ENCODE data around the gene PXT1.

PXT1 gene

DNA sequence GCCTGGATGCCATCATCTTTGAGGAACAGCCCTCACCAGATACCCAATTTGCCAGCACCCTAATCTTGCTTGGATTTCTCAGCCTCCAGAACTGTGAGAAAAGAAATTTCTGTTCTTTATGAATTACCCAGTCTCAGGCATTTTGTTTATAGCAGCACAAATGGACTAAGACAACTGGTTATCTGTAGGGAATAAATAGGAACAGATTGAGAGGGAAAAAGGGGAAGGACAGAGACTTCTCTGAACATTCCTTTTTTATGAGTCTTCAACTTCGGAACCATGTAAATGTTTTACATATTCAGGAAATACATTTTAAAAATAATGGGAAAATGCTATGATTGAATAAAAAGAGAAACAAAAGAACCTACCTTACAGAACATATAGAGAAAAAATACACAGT, 21.0 kb upstream of the PXT1 start (continued):
- TF ChIP-seq, protein P1, sequence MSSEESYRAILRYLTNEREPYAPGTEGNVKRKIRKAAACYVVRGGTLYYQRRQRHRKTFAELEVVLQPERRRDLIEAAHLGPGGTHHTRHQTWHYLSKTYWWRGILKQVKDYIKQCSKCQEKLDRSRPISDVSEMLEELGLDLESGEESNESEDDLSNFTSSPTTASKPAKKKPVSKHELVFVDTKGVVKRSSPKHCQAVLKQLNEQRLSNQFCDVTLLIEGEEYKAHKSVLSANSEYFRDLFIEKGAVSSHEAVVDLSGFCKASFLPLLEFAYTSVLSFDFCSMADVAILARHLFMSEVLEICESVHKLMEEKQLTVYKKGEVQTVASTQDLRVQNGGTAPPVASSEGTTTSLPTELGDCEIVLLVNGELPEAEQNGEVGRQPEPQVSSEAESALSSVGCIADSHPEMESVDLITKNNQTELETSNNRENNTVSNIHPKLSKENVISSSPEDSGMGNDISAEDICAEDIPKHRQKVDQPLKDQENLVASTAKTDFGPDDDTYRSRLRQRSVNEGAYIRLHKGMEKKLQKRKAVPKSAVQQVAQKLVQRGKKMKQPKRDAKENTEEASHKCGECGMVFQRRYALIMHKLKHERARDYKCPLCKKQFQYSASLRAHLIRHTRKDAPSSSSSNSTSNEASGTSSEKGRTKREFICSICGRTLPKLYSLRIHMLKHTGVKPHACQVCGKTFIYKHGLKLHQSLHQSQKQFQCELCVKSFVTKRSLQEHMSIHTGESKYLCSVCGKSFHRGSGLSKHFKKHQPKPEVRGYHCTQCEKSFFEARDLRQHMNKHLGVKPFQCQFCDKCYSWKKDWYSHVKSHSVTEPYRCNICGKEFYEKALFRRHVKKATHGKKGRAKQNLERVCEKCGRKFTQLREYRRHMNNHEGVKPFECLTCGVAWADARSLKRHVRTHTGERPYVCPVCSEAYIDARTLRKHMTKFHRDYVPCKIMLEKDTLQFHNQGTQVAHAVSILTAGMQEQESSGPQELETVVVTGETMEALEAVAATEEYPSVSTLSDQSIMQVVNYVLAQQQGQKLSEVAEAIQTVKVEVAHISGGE (tag by site-specific recombination; conservative IDR thresholded peaks at IDR 0.05; ENCODE audit: low read depth), result no peak
- TF ChIP-seq, protein P2, sequence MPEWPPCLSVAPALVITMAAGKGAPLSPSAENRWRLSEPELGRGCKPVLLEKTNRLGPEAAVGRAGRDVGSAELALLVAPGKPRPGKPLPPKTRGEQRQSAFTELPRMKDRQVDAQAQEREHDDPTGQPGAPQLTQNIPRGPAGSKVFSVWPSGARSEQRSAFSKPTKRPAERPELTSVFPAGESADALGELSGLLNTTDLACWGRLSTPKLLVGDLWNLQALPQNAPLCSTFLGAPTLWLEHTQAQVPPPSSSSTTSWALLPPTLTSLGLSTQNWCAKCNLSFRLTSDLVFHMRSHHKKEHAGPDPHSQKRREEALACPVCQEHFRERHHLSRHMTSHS (tag by site-specific recombination; IDR thresholded peaks at IDR 0.05), result no peak
- TF ChIP-seq ZNF747 (tag by site-specific recombination; IDR thresholded peaks at IDR 0.05), result no peak
- TF ChIP-seq WT1 (tag by site-specific recombination; IDR thresholded peaks at IDR 0.05), result no peak
- no peak for TF ChIP-seq ZNF433 (tag by site-specific recombination; IDR thresholded peaks at IDR 0.05; ENCODE audit: low read depth)
- no peak for TF ChIP-seq BCL11B (tag by site-specific recombination; IDR thresholded peaks at IDR 0.05; ENCODE audit: low read depth)

DNA sequence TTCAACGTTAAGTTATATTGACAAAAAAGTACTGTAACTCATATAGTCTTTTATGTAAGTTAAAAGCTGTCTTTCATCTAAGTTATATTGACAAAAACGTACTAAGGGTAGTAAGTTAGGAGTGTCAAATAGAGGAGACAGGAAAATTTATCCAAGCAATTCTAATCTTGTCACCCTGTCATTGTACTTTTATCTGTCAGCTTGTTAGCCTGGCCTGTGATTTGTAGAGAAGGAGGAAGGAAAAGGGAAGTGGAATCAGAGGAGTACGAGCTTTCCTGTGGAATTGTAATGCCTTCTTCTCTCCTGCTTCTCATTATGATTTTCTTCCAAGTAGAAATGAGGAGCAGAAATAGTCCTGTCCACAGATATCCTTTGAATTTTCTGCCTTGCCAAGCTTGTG, 19.0 kb upstream of the PXT1 start:
- no peaks in the 10 kb centered on the region for H3K9me3 ChIP-seq (ENCODE audit: control insufficient read depth, insufficient read depth, low read depth, low read length)
- POLR2A ChIA-PET, result interaction anchor here (0.5 to 1.0 kb wide), 3 partner anchors 31 to 265 kb away, joined by 3 to 5 read pairs (median 4); partner anchors contain the start of gene BRPF3
- H3K36me3 ChIP-seq (ENCODE audit: control insufficient read depth in 2 of 2, insufficient read depth in 1 of 2, low read length in 2 of 2), result peaks cover 0 to 3% of the 10 kb centered on the region in 2 experiments; a peak in 1 of 3 replicates
- no peak overlapping the region for H3K27ac ChIP-seq (ENCODE audit: extremely low read depth, low read depth, low read length)
- CTCF ChIA-PET, result interaction anchor here (0.6 to 1.3 kb wide), 2 partner anchors 11 to 23 kb away, joined by 3 to 4 read pairs; no protein-coding TSS in a partner anchor
- TF ChIP-seq ZNF114 (tag by site-specific recombination; IDR thresholded peaks at IDR 0.05), result no peak
- TF ChIP-seq ZNF585B (tag by site-specific recombination; IDR thresholded peaks at IDR 0.05), result no peak
- TF ChIP-seq ZNF596 (tag by site-specific recombination; IDR thresholded peaks at IDR 0.05), result no peak
- no peak overlapping the region for H3K4me3 ChIP-seq (ENCODE audit: low read depth, low read length)
- H3K4me1 ChIP-seq (ENCODE audit: control insufficient read depth, insufficient read depth, low read length), result peaks cover 6% of the 10 kb centered on the region; the same call in 1 of the 2 replicates

DNA sequence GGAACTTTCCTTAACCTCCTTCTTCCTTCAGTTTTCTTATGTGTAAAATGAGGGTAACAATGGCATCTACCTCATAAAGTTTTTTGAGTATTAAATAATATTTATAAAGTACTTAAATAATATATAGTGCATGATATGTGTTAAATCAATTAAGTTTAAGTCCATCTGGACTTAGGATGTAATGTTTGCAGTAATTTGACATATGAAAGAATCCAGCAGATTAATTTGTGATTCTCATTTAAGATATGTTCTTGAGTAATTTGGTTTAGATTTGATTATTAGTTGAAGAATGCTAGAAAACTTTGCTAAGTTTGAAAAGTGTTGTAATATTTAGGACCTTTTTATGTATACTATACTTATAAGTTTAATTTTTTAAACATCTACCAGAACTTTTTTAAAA, 18.3 kb upstream of the PXT1 start:
- no peak for TF ChIP-seq ZNF184 (tag by site-specific recombination; IDR thresholded peaks at IDR 0.05)
- no peak for TF ChIP-seq REPIN1 (tag by site-specific recombination; IDR thresholded peaks at IDR 0.05; ENCODE audit: low read depth)
- no peak for TF ChIP-seq ZNF768 (tag by site-specific recombination; IDR thresholded peaks at IDR 0.05)
- TF ChIP-seq ZBTB8A (tag by site-specific recombination; IDR thresholded peaks at IDR 0.05), result no peak
- TF ChIP-seq KLF8 (tag by site-specific recombination; IDR thresholded peaks at IDR 0.05), result no peak
- TF ChIP-seq, protein P3, sequence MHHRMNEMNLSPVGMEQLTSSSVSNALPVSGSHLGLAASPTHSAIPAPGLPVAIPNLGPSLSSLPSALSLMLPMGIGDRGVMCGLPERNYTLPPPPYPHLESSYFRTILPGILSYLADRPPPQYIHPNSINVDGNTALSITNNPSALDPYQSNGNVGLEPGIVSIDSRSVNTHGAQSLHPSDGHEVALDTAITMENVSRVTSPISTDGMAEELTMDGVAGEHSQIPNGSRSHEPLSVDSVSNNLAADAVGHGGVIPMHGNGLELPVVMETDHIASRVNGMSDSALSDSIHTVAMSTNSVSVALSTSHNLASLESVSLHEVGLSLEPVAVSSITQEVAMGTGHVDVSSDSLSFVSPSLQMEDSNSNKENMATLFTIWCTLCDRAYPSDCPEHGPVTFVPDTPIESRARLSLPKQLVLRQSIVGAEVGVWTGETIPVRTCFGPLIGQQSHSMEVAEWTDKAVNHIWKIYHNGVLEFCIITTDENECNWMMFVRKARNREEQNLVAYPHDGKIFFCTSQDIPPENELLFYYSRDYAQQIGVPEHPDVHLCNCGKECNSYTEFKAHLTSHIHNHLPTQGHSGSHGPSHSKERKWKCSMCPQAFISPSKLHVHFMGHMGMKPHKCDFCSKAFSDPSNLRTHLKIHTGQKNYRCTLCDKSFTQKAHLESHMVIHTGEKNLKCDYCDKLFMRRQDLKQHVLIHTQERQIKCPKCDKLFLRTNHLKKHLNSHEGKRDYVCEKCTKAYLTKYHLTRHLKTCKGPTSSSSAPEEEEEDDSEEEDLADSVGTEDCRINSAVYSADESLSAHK (tag by site-specific recombination; IDR thresholded peaks at IDR 0.05), result no peak
- no peak for TF ChIP-seq ZNF324 (tag by site-specific recombination; IDR thresholded peaks at IDR 0.05)
- TF ChIP-seq ZBTB48 (tag by site-specific recombination; IDR thresholded peaks at IDR 0.05), result no peak
- no peak for TF ChIP-seq ZNF239 (tag by site-specific recombination; IDR thresholded peaks at IDR 0.05)
- TF ChIP-seq ZNF843 (tag by site-specific recombination; IDR thresholded peaks at IDR 0.05), result no peak
- TF ChIP-seq ZNF707 (tag by site-specific recombination; IDR thresholded peaks at IDR 0.05), result no peak
- TF ChIP-seq, protein P4, sequence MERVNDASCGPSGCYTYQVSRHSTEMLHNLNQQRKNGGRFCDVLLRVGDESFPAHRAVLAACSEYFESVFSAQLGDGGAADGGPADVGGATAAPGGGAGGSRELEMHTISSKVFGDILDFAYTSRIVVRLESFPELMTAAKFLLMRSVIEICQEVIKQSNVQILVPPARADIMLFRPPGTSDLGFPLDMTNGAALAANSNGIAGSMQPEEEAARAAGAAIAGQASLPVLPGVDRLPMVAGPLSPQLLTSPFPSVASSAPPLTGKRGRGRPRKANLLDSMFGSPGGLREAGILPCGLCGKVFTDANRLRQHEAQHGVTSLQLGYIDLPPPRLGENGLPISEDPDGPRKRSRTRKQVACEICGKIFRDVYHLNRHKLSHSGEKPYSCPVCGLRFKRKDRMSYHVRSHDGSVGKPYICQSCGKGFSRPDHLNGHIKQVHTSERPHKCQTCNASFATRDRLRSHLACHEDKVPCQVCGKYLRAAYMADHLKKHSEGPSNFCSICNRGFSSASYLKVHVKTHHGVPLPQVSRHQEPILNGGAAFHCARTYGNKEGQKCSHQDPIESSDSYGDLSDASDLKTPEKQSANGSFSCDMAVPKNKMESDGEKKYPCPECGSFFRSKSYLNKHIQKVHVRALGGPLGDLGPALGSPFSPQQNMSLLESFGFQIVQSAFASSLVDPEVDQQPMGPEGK (tag by site-specific recombination; IDR thresholded peaks at IDR 0.05), result no peak
- no peak for TF ChIP-seq ZNF404 (tag by site-specific recombination; IDR thresholded peaks at IDR 0.05)
- Histone ChIP-seq H3K4me1 (ENCODE audit: control insufficient read depth, insufficient read depth, low read length) (peaks cover 6% of the 10 kb centered on the region; the same call in 1 of the 2 replicates), H3K4me3 (ENCODE audit: low read depth, low read length) (no peak overlapping the region), H3K36me3 (ENCODE audit: control insufficient read depth in 2 of 2, insufficient read depth in 1 of 2, low read length in 2 of 2) (peaks cover 0 to under 1% of the 10 kb centered on the region in 2 experiments; a peak in 1 of 3 replicates), H3K9me3 (ENCODE audit: control insufficient read depth, insufficient read depth, low read depth, low read length) (no peaks in the 10 kb centered on the region), H3K27ac (ENCODE audit: extremely low read depth, low read depth, low read length) (no peak overlapping the region)
- ChIA-PET CTCF (interaction anchor here (0.6 kb wide), 1 partner anchor 622 kb away, joined by 4 read pairs; no protein-coding TSS in a partner anchor), POLR2A (interaction anchor here (1.0 to 1.1 kb wide), 2 partner anchors 13 to 54 kb away, joined by 3 to 5 read pairs; no protein-coding TSS in a partner anchor)

All from HEK293 (cell line).